Adrenal gland (tissue), 12 donors: ENCODE data around the gene CHST6. TPM values are rescaled to one million over a fixed set of nuclear protein-coding genes. Genes with fewer than 3 reads are reported as not detected.
"Not testable (repeated sequence)": the region's sequence is repeated elsewhere in the genome, so short reads cannot be mapped to it uniquely, and the experiment has no call there.

ENCODE experiments used
- DNase-seq, 7 donors: peaks; one replicate each; pipeline ENCODE4 v3.0.0-alpha.2; 2019 to 2020
- H3K27ac ChIP-seq, 5 donors: fragments of 200-600 bp; sonication (generic) in 4 of 5; 1 replicate in 3 of 5; 2 replicates in 2 of 5; pipeline versions ENCODE4 v1.5.1 to v1.8.0; 2016 to 2020; ENCODE audit warnings: mild to moderate bottlenecking in 1 of 5
- H3K27me3 ChIP-seq: fragments of 200-600 bp; 2 replicates; pipeline ENCODE4 v1.8.0; 2021
- H3K36me3 ChIP-seq, 2 donors: fragments of 200-600 bp; replicated peaks in 1 of 2; 1 replicate in 1 of 2; 2 replicates in 1 of 2; pipeline versions ENCODE4 v1.5.1 to v1.8.0; 2018 to 2022
- H3K4me1 ChIP-seq, 2 donors: fragments of 200-600 bp; replicated peaks in 1 of 2; 1 replicate in 1 of 2; 2 replicates in 1 of 2; pipeline versions ENCODE4 v1.5.1 to v1.8.0; 2018 to 2021
- H3K4me3 ChIP-seq, 4 donors: fragments of 200-600 bp; sonication (generic) in 3 of 4; one replicate each; pipeline ENCODE4 v1.5.1; 2016 to 2018
- H3K9me3 ChIP-seq, 3 donors: fragments of 200-600 bp; sonication (generic) in 1 of 3; replicated peaks in 1 of 3; 1 replicate in 2 of 3; 2 replicates in 1 of 3; pipeline versions ENCODE4 v1.5.1 to v1.8.0; 2016 to 2021
- CTCF ChIP-seq, 6 experiments: fragments of 450-650 bp in 4 of 6; fragments of 200-600 bp in 2 of 6; sonication (generic) in 1 of 6; IDR thresholded peaks; 1 replicate in 5 of 6; 2 replicates in 1 of 6; pipeline versions ENCODE4 v1.5.1 to v1.8.0; 2016 to 2021; ENCODE audit warnings: antibody characterized with exemption in 6 of 6, mild to moderate bottlenecking in 2 of 6, moderate library complexity in 1 of 6
- POLR2A ChIP-seq, 2 donors: fragments of 450-650 bp; IDR thresholded peaks; one replicate each; pipeline ENCODE4 v1.6.1; 2017; ENCODE audit warnings: antibody characterized with exemption in 2 of 2, mild to moderate bottlenecking in 2 of 2, moderate library complexity in 1 of 2
- WGBS, 4 donors: extraction: QIAGEN DNeasy Blood & Tissue Kit in 2 of 4; methylation state at CpG; one replicate each; pipeline versions ENCODE4 v1.1.5 to v1.1.7; 2013 to 2017; 5-methylcytosine and 5-hydroxymethylcytosine counted together
- intact Hi-C, 2 donors: fragments of 100-400 bp; cut with DNase I; formaldehyde crosslinking; loops; one replicate each; pipeline versions ENCODE4 v1.14.1 to v1.15.0; 2022 to 2023
- polyA plus RNA-seq, 3 donors: library from polyadenylated mRNA; stranded (reverse); fragments of 200-250 nt in 2 of 3; fragments of 350-450 nt in 1 of 3; fragmentation: Illumina TruSeq in 1 of 3; extraction: RNeasy Lipid Tissue Mini Kit (QIAGEN cat#74804) in 1 of 3; gene quantifications; one replicate each; pipeline ENCODE4 v1.2.3, GENCODE V29; 2013 to 2014
- total RNA-seq, 9 donors: library from RNA; depleted of rRNA in 4 of 9; stranded (reverse); fragments of >200 nt in 4 of 9; fragments of 120-200 nt in 1 of 9; fragmentation: NEBNext Ultra II Directional in 1 of 9; extraction: Animal tissue kit (Norgen Biotek cat#: 25700) in 1 of 9; gene quantifications; one replicate each; pipeline versions ENCODE4 v1.1.0 to v1.2.4, GENCODE V29; 2013 to 2023
- donor health status: healthy with polysubstance abuse.
- donor health status: Bipolar disorder and iron deficiency.
- donor health status: DM: yes; HTN: yes; CAD: no.
- donor health status: DM: no; HTN: no; CAD: no.
- donor health status: DM: no; HTN: no; CAD: no.
- donor health status: DM: yes; HTN: yes; CAD: no.

Gene CHST6
- total and polyA plus RNA-seq, 12 donors, result 3.1 to 65.8 (median 29.9) TPM

- H3K36me3 ChIP-seq, result no peaks in the 10 kb centered on the region
- no peaks in the 10 kb centered on the region for H3K9me3 ChIP-seq
- H3K4me1 ChIP-seq, result peaks cover 21 to 31% of the 10 kb centered on the region in 2 donors
- intact Hi-C loops, result no loop called here
- H3K27me3 ChIP-seq, result no peaks in the 10 kb centered on the region
- DNase-seq, result no peak
- no peak for TF ChIP-seq CTCF (IDR thresholded peaks at IDR 0.05)
- TF ChIP-seq POLR2A (IDR thresholded peaks at IDR 0.05), result no peak
- no peak overlapping the region for H3K4me3 ChIP-seq
- WGBS, 4 donors, result 90 to 95% (median 93%) methylated on average over 4 of the region's 4 CpGs
- no peak overlapping the region for H3K27ac ChIP-seq
These were observed 37.2 kb downstream of the CHST6 start for GRCh38 chr16:75458029-75458428.

GRCh38 chr16:75457485-75458021, 37.7 kb downstream of the CHST6 start:
- H3K4me1 ChIP-seq, result peaks cover 24 to 31% of the 10 kb centered on the region in 2 donors
- TF ChIP-seq POLR2A (IDR thresholded peaks at IDR 0.05) (no peak), CTCF (IDR thresholded peaks at IDR 0.05) (no peak)
- peak overlapping the region in 4 of 5 donors; percentile 17 to 62 (median 30) for H3K27ac ChIP-seq
- no peak overlapping the region for H3K4me3 ChIP-seq
- peak in 1 of 7 donors; percentile 14 for DNase-seq
- intact Hi-C loops, result no loop called here
- 94 to 98% (median 96%) methylated on average over 5 of the region's 5 CpGs for WGBS, 4 donors
- no peaks in the 10 kb centered on the region for H3K27me3 ChIP-seq
- H3K9me3 ChIP-seq, result no peaks in the 10 kb centered on the region
- no peaks in the 10 kb centered on the region for H3K36me3 ChIP-seq

GRCh38 chr16:75456971-75457370, 38.3 kb downstream of the CHST6 start:
- H3K27ac ChIP-seq, result peak overlapping the region; percentile 17 to 62 (median 30)
- H3K27me3 ChIP-seq, result no peaks in the 10 kb centered on the region
- H3K4me1 ChIP-seq, result peaks cover 29 to 31% of the 10 kb centered on the region in 2 donors
- intact Hi-C loops, result no loop called here
- DNase-seq, result peak in 6 of 7 donors; percentile 36 to 85 (median 70)
- 40 to 71% (median 41%) methylated on average over 1 of the region's 1 CpG for WGBS, 4 donors
- no peaks in the 10 kb centered on the region for H3K36me3 ChIP-seq
- TF ChIP-seq POLR2A (IDR thresholded peaks at IDR 0.05) (peak in 1 of 2 donors; percentile 13), CTCF (IDR thresholded peaks at IDR 0.05) (no peak)
- H3K4me3 ChIP-seq, result no peak overlapping the region
- no peaks in the 10 kb centered on the region for H3K9me3 ChIP-seq

GRCh38 chr16:75456486-75456885, 38.8 kb downstream of the CHST6 start:
- H3K4me3 ChIP-seq, H3K27me3 ChIP-seq, H3K36me3 ChIP-seq, intact Hi-C loops, H3K9me3 ChIP-seq: not testable (repeated sequence)
- DNase-seq, result peak in 1 of 7 donors; percentile 48
- 88 to 93% (median 90%) methylated on average over 4 of the region's 4 CpGs for WGBS, 4 donors
- Histone ChIP-seq H3K27ac (peak overlapping the region in 2 of 5 donors; percentile 16 to 28), H3K4me1 (peaks cover 25 to 27% of the 10 kb centered on the region in 2 donors)

GRCh38 chr16:75455677-75456076, 39.6 kb downstream of the CHST6 start:
- Histone ChIP-seq H3K36me3 (peaks cover 0 to 6% of the 10 kb centered on the region in 2 donors), H3K27ac (no peak overlapping the region), H3K4me1 (peaks cover 23 to 25% of the 10 kb centered on the region in 2 donors), H3K27me3 (no peaks in the 10 kb centered on the region), H3K4me3 (no peak overlapping the region), H3K9me3 (no peaks in the 10 kb centered on the region)
- intact Hi-C loops, result no loop called here
- TF ChIP-seq POLR2A (IDR thresholded peaks at IDR 0.05) (no peak), CTCF (IDR thresholded peaks at IDR 0.05) (no peak)
- 69 to 83% (median 73%) methylated on average over 5 of the region's 5 CpGs for WGBS, 4 donors
- no peak for DNase-seq
